Right atrium auricular region (tissue), 2 donors: Measurements from ENCODE around the gene CTTNBP2. TPM values are rescaled to one million over a fixed set of nuclear protein-coding genes. Genes with fewer than 3 reads are reported as not detected.

ENCODE experiments used
- DNase-seq: peaks from one replicate; pipeline ENCODE4 v3.0.0-alpha.2; 2019; ENCODE audit warnings: low spot score
- H3K27ac ChIP-seq, 2 donors: fragments of 200-600 bp; sonication (generic); 1 replicate in 1 of 2; 2 replicates in 1 of 2; pipeline ENCODE4 v1.5.1; 2016 to 2019
- H3K27me3 ChIP-seq, 2 donors: fragments of 200-600 bp; sonication (generic); one replicate each; pipeline versions ENCODE4 v1.5.1 to v1.6.0; 2017 to 2019
- H3K36me3 ChIP-seq: fragments of 200-600 bp; sonication (generic); one replicate; pipeline ENCODE4 v1.5.1; 2016
- H3K4me1 ChIP-seq, 2 donors: fragments of 200-600 bp; sonication (generic); one replicate each; pipeline versions ENCODE4 v1.5.1 to v1.6.0; 2017 to 2019
- H3K4me3 ChIP-seq, 2 donors: fragments of 200-600 bp; sonication (generic); 1 replicate in 1 of 2; 2 replicates in 1 of 2; pipeline ENCODE4 v1.5.1; 2017 to 2019; ENCODE audit warnings: mild to moderate bottlenecking in 1 of 2, moderate library complexity in 1 of 2
- H3K9me3 ChIP-seq, 2 donors: fragments of 200-600 bp; sonication (generic); one replicate each; pipeline ENCODE4 v1.5.1; 2019
- CTCF ChIP-seq, 2 donors: fragments of 200-600 bp; sonication (generic); IDR thresholded peaks; one replicate each; pipeline ENCODE4 v1.5.1; 2019; ENCODE audit warnings: antibody characterized with exemption in 2 of 2
- total RNA-seq, 2 donors: library from RNA; depleted of rRNA; stranded (reverse); fragments of >200 nt; gene quantifications; one replicate each; pipeline ENCODE4 v1.1.0, GENCODE V29; 2016

Gene CTTNBP2
- total RNA-seq, 2 donors from 2014 or later: 4.4 to 4.6 TPM

GRCh38 chr7:117674617-117675016 is 198.6 kb downstream of the CTTNBP2 start:
- H3K9me3 ChIP-seq: no peaks in the 10 kb centered on the region
- no peak for DNase-seq
- no peak overlapping the region for H3K4me3 ChIP-seq
- H3K4me1 ChIP-seq: no peaks in the 10 kb centered on the region
- no peak overlapping the region for H3K27ac ChIP-seq
- H3K27me3 ChIP-seq: no peaks in the 10 kb centered on the region
- no peak for TF ChIP-seq CTCF (IDR thresholded peaks at IDR 0.05)
- no peaks in the 10 kb centered on the region for H3K36me3 ChIP-seq

DNA sequence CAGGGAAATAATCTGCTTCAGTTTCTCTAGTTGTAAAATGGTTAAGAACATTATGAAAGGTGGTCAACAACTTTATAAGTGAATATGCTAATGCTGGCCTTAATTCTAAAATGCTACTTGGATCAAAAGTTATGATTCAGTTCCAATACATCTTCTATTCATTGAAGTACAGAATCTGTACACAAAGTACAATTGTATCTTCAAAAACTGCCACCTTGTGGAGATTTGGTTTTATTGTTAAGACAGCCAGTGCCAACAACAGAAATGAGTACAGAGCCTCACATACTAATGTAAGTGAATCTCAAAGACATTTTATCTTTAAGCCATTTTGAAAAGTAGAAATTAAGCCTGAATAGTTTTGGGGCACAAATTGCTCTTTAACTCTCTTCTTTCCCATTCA is 199.4 kb downstream of the CTTNBP2 start:
- no peak for DNase-seq
- Histone ChIP-seq H3K36me3 (no peaks in the 10 kb centered on the region), H3K4me1 (no peaks in the 10 kb centered on the region), H3K4me3 (no peak overlapping the region), H3K9me3 (no peaks in the 10 kb centered on the region), H3K27me3 (no peaks in the 10 kb centered on the region), H3K27ac (no peak overlapping the region)
- peak in 1 of 2 donors; percentile 32 for TF ChIP-seq CTCF (IDR thresholded peaks at IDR 0.05)

DNA sequence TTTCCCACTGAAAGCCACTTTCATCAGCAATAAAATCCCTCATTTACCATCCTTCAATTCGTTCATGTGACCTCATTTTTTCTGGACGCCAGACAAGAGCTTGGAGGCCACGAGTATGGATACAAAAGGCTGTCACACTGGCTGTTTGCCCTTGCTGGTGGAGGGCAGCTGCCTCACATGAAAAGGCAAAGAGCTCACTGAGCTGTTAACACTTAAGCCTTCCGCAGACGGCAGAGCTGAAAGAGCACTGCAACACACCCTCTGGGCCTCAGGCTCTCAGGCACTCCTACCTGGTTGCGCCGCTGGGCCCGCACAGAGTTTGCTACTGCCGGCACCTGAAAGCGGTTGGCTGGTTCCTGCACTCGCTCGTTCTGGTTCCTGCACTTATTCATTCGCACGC is 199.9 kb downstream of the CTTNBP2 start:
- DNase-seq: no peak
- no peak overlapping the region for H3K4me3 ChIP-seq
- no peaks in the 10 kb centered on the region for H3K4me1 ChIP-seq
- H3K36me3 ChIP-seq: no peaks in the 10 kb centered on the region
- TF ChIP-seq CTCF (IDR thresholded peaks at IDR 0.05): no peak
- H3K9me3 ChIP-seq: no peaks in the 10 kb centered on the region
- H3K27ac ChIP-seq: no peak overlapping the region
- H3K27me3 ChIP-seq: no peaks in the 10 kb centered on the region

DNA sequence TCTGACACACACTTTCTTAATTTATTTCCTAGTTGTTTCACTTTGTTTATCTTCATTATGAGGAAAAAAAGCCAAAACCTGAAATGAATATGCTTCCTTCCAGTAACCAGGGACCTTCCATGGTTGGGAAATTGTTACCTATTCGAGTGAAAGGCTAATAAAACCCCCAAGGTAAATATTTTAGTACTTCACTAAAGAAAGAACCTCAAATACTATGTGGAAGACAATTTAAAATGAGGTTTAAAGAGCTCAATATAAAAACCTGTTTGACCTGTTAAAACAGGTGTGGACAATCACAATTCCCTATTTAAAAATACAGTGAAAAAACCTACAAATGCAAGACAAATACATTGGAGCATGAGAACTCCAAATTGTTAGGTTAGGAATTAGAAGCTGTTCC is 200.8 kb downstream of the CTTNBP2 start:
- Histone ChIP-seq H3K36me3 (no peaks in the 10 kb centered on the region), H3K9me3 (no peaks in the 10 kb centered on the region), H3K4me1 (no peaks in the 10 kb centered on the region), H3K27ac (no peak overlapping the region), H3K4me3 (no peak overlapping the region), H3K27me3 (no peaks in the 10 kb centered on the region)
- no peak for DNase-seq
- TF ChIP-seq CTCF (IDR thresholded peaks at IDR 0.05): no peak

DNA sequence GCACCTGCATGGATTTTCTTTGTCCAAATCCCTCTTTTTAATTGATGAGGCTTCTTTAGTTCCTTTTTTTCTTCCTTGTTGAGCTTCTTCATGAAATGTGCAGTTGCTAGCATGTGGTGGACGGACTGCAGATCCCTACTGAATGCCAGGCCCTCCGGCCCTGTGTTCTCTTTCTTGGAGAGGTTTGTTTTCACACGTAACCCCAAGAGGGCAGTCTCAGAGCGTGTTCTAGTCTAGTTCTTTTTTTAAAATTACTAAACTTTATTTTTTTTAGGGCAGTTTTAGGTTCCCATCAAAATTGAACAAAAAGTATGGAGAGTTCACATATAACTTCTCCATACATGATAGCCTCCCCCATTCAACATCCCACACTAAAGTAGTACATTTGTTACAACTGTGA is 203.4 kb downstream of the CTTNBP2 start:
- Histone ChIP-seq H3K4me1 (no peaks in the 10 kb centered on the region), H3K36me3 (no peaks in the 10 kb centered on the region), H3K9me3 (no peaks in the 10 kb centered on the region), H3K4me3 (no peak overlapping the region), H3K27ac (no peak overlapping the region), H3K27me3 (no peaks in the 10 kb centered on the region)
- TF ChIP-seq CTCF (IDR thresholded peaks at IDR 0.05): no peak
- DNase-seq: no peak

DNA sequence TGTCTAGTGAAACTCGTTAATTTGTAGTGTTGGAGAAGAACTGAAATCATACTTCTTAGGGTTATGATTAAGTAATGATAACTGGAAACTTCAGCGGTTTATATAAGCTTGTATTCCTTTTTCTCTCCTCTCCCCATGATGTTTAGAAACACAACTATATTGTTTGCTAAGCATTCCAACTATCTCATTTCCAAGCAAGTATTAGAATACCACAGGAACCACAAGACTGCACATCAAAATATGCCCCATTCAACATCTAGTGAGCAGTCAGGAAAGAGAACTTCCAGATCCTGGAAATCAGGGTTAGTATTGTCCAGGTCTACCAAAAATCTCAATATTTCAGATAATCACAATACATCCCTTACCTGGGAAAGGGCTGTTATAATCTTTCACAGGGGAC is 205.8 kb downstream of the CTTNBP2 start:
- no peaks in the 10 kb centered on the region for H3K36me3 ChIP-seq
- no peak overlapping the region for H3K4me3 ChIP-seq
- no peaks in the 10 kb centered on the region for H3K4me1 ChIP-seq
- no peak for DNase-seq
- no peaks in the 10 kb centered on the region for H3K9me3 ChIP-seq
- H3K27me3 ChIP-seq: no peaks in the 10 kb centered on the region
- TF ChIP-seq CTCF (IDR thresholded peaks at IDR 0.05): no peak
- no peak overlapping the region for H3K27ac ChIP-seq
